Measurements from ENCODE around the gene STRBP.

GRCh38 chr9:123287639-123288038 lies 19.3 kb upstream of the STRBP start:
- TF ChIP-seq EZH2 (IDR thresholded peaks at IDR 0.05; ENCODE audit: insufficient read depth, poor library complexity, severe bottlenecking) (no peak), EZH2phosphoT487 (IDR thresholded peaks at IDR 0.05; ENCODE audit: insufficient read depth, low read depth) (no peak)
